RWPE2 (cell line): ENCODE data around the gene TRIP10.

Experiments used
- ATAC-seq: fragments of 200-7000 bp; cut with Tn5 transposase; 3 replicates; pipeline ENCODE4 v1.9.1; 2021; ENCODE audit warnings: low read depth
- DNase-seq: peaks from one replicate; pipeline ENCODE4 v3.0.0-alpha.2; 2020; ENCODE audit warnings: low spot score
- H3K27ac ChIP-seq: fragments of 450-650 bp; 2 replicates; pipeline ENCODE4 v1.5.1; 2017; ENCODE audit warnings: mild to moderate bottlenecking; ENCODE audit not compliant: poor library complexity, severe bottlenecking
- H3K27me3 ChIP-seq: fragments of 250-450 bp; sonication (Bioruptor Pico); 2 replicates; pipeline ENCODE4 v1.5.1; 2021; ENCODE audit warnings: mild to moderate bottlenecking, moderate library complexity; ENCODE audit not compliant: insufficient read depth, poor library complexity, severe bottlenecking
- H3K36me3 ChIP-seq: fragments of 250-450 bp; sonication (Bioruptor Pico); 2 replicates; pipeline ENCODE4 v1.5.1; 2020; ENCODE audit warnings: low read depth, mild to moderate bottlenecking, moderate library complexity
- H3K4me1 ChIP-seq: fragments of 250-450 bp; sonication (Bioruptor Pico); 2 replicates; pipeline ENCODE4 v1.5.1; 2021; ENCODE audit warnings: mild to moderate bottlenecking, moderate library complexity; ENCODE audit not compliant: insufficient read depth, poor library complexity, severe bottlenecking
- H3K4me3 ChIP-seq: fragments of 250-450 bp; sonication (Bioruptor Pico); 2 replicates; pipeline ENCODE4 v1.5.1; 2021; ENCODE audit warnings: mild to moderate bottlenecking, moderate library complexity; ENCODE audit not compliant: severe bottlenecking
- H3K9me3 ChIP-seq: fragments of 250-450 bp; sonication (Bioruptor Pico); 2 replicates; pipeline ENCODE4 v1.5.1; 2021; ENCODE audit warnings: mild to moderate bottlenecking, moderate library complexity; ENCODE audit not compliant: severe bottlenecking
- CTCF ChIP-seq: fragments of 450-650 bp; IDR thresholded peaks from one replicate; pipeline ENCODE4 v1.5.1; 2017; ENCODE audit warnings: mild to moderate bottlenecking, moderate library complexity; ENCODE audit not compliant: poor library complexity, severe bottlenecking

TRIP10 gene

GRCh38 chr19:6712692-6713670, 26.5 kb upstream of the TRIP10 start:
- no peak overlapping the region for H3K27ac ChIP-seq
- no peaks in the 10 kb centered on the region for H3K9me3 ChIP-seq
- DNase-seq (no peak), ATAC-seq (no peak)
- no peak overlapping the region for H3K4me3 ChIP-seq
- TF ChIP-seq CTCF = no peak
- no peaks in the 10 kb centered on the region for H3K27me3 ChIP-seq
- no peaks in the 10 kb centered on the region for H3K4me1 ChIP-seq
- H3K36me3 ChIP-seq = peaks cover 10% of the 10 kb centered on the region

GRCh38 chr19:6713773-6714692, 25.4 kb upstream of the TRIP10 start:
- no peaks in the 10 kb centered on the region for H3K4me1 ChIP-seq
- no peak overlapping the region for H3K27ac ChIP-seq
- ATAC-seq = no peak
- TF ChIP-seq CTCF = no peak
- H3K27me3 ChIP-seq = no peaks in the 10 kb centered on the region
- DNase-seq = no peak
- H3K9me3 ChIP-seq = no peaks in the 10 kb centered on the region
- H3K36me3 ChIP-seq = peaks cover 13% of the 10 kb centered on the region
- no peak overlapping the region for H3K4me3 ChIP-seq

GRCh38 chr19:6714749-6715555, 24.5 kb upstream of the TRIP10 start:
- H3K27ac ChIP-seq = no peak overlapping the region
- ATAC-seq (no peak), DNase-seq (no peak)
- H3K4me1 ChIP-seq = no peaks in the 10 kb centered on the region
- no peak for TF ChIP-seq CTCF
- no peaks in the 10 kb centered on the region for H3K9me3 ChIP-seq
- no peaks in the 10 kb centered on the region for H3K27me3 ChIP-seq
- peaks cover 13% of the 10 kb centered on the region for H3K36me3 ChIP-seq
- H3K4me3 ChIP-seq = no peak overlapping the region

GRCh38 chr19:6716610-6716970, 22.9 kb upstream of the TRIP10 start:
- ATAC-seq (no peak), DNase-seq (no peak)
- H3K9me3 ChIP-seq = no peaks in the 10 kb centered on the region
- H3K4me1 ChIP-seq = peaks cover 13% of the 10 kb centered on the region
- TF ChIP-seq CTCF = no peak
- H3K4me3 ChIP-seq = no peak overlapping the region
- H3K27ac ChIP-seq = no peak overlapping the region
- H3K36me3 ChIP-seq = peaks cover 13% of the 10 kb centered on the region
- no peaks in the 10 kb centered on the region for H3K27me3 ChIP-seq
